Glutamatergic neuron (in vitro differentiated cells): ENCODE results near the gene LIX1L. TPM values are rescaled to one million over a fixed set of nuclear protein-coding genes. Genes with fewer than 3 reads are reported as not detected.
A peak's percentile ranks its signal among the peaks of the same experiment; 100 is the strongest.

Source experiments
- DNase-seq: peaks from one replicate; pipeline ENCODE4 v3.0.0; 2022
- H3K27ac Mint-ChIP-seq: one replicate; pipeline ENCODE4 v1.8.0; 2020; ENCODE audit warnings: mild to moderate bottlenecking, mixed read lengths, inconsistent platforms; ENCODE audit not compliant: unreplicated experiment
- H3K27me3 Mint-ChIP-seq: one replicate; pipeline ENCODE4 v1.8.0; 2020; ENCODE audit warnings: mild to moderate bottlenecking, moderate library complexity, mixed read lengths, inconsistent platforms; ENCODE audit not compliant: unreplicated experiment
- H3K36me3 Mint-ChIP-seq: one replicate; pipeline ENCODE4 v1.8.0; 2020; ENCODE audit warnings: mild to moderate bottlenecking, mixed read lengths, inconsistent platforms; ENCODE audit not compliant: unreplicated experiment
- H3K4me1 Mint-ChIP-seq: one replicate; pipeline ENCODE4 v1.8.0; 2020; ENCODE audit warnings: mild to moderate bottlenecking, low read depth, mixed read lengths, inconsistent platforms; ENCODE audit not compliant: unreplicated experiment
- H3K4me3 Mint-ChIP-seq: one replicate; pipeline ENCODE4 v1.8.0; 2020; ENCODE audit warnings: mild to moderate bottlenecking, mixed read lengths, inconsistent platforms; ENCODE audit not compliant: unreplicated experiment
- H3K9me3 Mint-ChIP-seq: one replicate; pipeline ENCODE4 v1.8.0; 2020; ENCODE audit warnings: mild to moderate bottlenecking, moderate library complexity, mixed read lengths, inconsistent platforms; ENCODE audit not compliant: unreplicated experiment
- CTCF ChIP-seq: fragments of 200-600 bp; sonication (generic); IDR thresholded peaks from one replicate; pipeline ENCODE4 v1.5.0; 2021; ENCODE audit not compliant: partially characterized antibody, unreplicated experiment
- total RNA-seq: library from RNA; stranded (reverse); fragmentation: NEBNext Ultra II Directional; extraction: Animal tissue kit (Norgen Biotek cat#: 25700); gene quantifications from one replicate; pipeline ENCODE4 v1.2.1, GENCODE V29; 2021; ENCODE audit not compliant: unreplicated experiment

LIX1L gene
- total RNA-seq, 1 donor from 2014 or later = 20.3 TPM

DNA sequence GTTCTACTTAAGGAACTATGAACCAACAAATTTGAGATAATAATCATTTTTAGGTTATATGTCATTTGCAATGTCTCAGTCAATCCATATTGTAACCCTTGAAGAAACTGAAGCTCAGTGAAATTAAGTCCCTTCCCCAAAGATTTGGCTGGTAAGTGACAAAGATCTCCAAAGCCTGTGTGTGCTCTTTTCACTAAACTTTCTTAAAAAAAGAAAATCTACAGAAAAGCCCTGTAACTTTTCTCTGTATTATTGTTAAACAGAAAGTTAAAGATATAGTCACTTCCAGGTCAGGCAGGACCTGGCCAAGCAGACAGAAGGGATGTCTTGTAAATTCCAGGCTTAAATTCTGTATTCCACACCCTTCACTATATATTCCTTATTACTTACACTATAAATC is 1.5 kb downstream of the LIX1L start:
- no peak for DNase-seq
- Mint-ChIP-seq H3K27me3 (peaks cover 10% of the 10 kb centered on the region), H3K4me1 (peaks cover 10% of the 10 kb centered on the region), H3K27ac (no peak overlapping the region), H3K4me3 (peak overlapping the region; percentile 98), H3K9me3 (peaks cover 10% of the 10 kb centered on the region), H3K36me3 (no peaks in the 10 kb centered on the region)
- no peak for TF ChIP-seq CTCF

DNA sequence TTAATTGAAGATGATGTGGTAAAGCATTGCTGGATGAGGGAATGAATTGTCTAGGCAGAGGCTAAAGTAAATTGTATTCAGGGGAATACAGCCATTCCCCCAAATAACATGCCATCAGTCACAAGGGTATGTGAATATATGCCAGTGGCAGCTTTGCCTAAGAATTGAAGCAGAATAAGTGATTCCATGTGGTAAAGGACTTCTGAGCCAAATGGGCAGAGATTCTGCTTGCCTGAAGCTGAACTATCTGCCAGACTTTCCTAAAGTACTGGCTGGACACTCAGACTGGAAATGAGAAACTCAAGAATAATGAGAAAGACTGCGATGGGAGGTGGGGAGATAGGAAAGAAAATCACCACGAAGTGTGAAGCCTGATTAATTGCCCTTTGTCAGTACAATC is 2.4 kb downstream of the LIX1L start:
- H3K27me3 Mint-ChIP-seq = peaks cover 10% of the 10 kb centered on the region
- no peak for DNase-seq
- H3K4me3 Mint-ChIP-seq = peak overlapping the region; percentile 27
- H3K9me3 Mint-ChIP-seq = peaks cover 10% of the 10 kb centered on the region
- no peak overlapping the region for H3K27ac Mint-ChIP-seq
- peaks cover 10% of the 10 kb centered on the region for H3K4me1 Mint-ChIP-seq
- no peak for TF ChIP-seq CTCF
- no peaks in the 10 kb centered on the region for H3K36me3 Mint-ChIP-seq

GRCh38 chr1:145953861-145954260 is 4.0 kb downstream of the LIX1L start:
- H3K4me1 Mint-ChIP-seq = peaks cover 5% of the 10 kb centered on the region
- no peak overlapping the region for H3K4me3 Mint-ChIP-seq
- no peak for TF ChIP-seq CTCF
- peaks cover 7% of the 10 kb centered on the region for H3K27me3 Mint-ChIP-seq
- DNase-seq = no peak
- no peak overlapping the region for H3K27ac Mint-ChIP-seq
- peaks cover 7% of the 10 kb centered on the region for H3K9me3 Mint-ChIP-seq
- no peaks in the 10 kb centered on the region for H3K36me3 Mint-ChIP-seq

GRCh38 chr1:145952903-145953302 is 4.9 kb downstream of the LIX1L start:
- H3K4me1 Mint-ChIP-seq = peaks cover 3% of the 10 kb centered on the region

GRCh38 chr1:145951526-145951925 is 6.3 kb downstream of the LIX1L start:
- H3K9me3 Mint-ChIP-seq = peaks cover 4% of the 10 kb centered on the region
- H3K27me3 Mint-ChIP-seq = peaks cover 3% of the 10 kb centered on the region
- no peaks in the 10 kb centered on the region for H3K4me1 Mint-ChIP-seq
- no peaks in the 10 kb centered on the region for H3K36me3 Mint-ChIP-seq
- no peak for TF ChIP-seq CTCF
- H3K4me3 Mint-ChIP-seq = no peak overlapping the region
- H3K27ac Mint-ChIP-seq = no peak overlapping the region
- no peak for DNase-seq

More at GRCh38 chr1:145952903-145953302, 4.9 kb downstream of the LIX1L start:
- Mint-ChIP-seq H3K9me3 (peaks cover 7% of the 10 kb centered on the region), H3K27me3 (peaks cover 4% of the 10 kb centered on the region), H3K4me3 (no peak overlapping the region), H3K27ac (no peak overlapping the region), H3K36me3 (no peaks in the 10 kb centered on the region)
- no peak for DNase-seq
- TF ChIP-seq CTCF = no peak
